GM12873 (cell line): Measurements from ENCODE around the gene STXBP6.

Experiments used
- TF ChIP-seq, protein P1 (sequence below): IDR thresholded peaks from 2 replicates; pipeline ENCODE4 v1.5.1; 2012; ENCODE audit warnings: low read depth, mild to moderate bottlenecking, moderate library complexity, low read length, control low read depth; ENCODE audit not compliant: insufficient read depth; ENCODE audit errors: missing control alignments

The STXBP6 gene

DNA sequence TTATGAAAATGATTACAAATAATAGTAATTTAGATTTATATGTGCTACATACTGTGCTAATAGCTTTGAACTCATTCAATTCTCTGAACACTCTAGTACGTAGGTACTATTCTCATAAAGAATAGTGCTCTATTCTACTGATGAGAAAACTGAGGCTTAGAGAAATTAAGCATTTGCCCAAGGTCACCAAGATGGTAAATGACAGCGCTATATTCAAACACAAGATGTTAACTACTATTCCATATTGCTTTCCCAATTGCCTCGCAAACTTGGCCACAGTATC is 233.1 kb downstream of the STXBP6 start:
- TF ChIP-seq, protein P1, sequence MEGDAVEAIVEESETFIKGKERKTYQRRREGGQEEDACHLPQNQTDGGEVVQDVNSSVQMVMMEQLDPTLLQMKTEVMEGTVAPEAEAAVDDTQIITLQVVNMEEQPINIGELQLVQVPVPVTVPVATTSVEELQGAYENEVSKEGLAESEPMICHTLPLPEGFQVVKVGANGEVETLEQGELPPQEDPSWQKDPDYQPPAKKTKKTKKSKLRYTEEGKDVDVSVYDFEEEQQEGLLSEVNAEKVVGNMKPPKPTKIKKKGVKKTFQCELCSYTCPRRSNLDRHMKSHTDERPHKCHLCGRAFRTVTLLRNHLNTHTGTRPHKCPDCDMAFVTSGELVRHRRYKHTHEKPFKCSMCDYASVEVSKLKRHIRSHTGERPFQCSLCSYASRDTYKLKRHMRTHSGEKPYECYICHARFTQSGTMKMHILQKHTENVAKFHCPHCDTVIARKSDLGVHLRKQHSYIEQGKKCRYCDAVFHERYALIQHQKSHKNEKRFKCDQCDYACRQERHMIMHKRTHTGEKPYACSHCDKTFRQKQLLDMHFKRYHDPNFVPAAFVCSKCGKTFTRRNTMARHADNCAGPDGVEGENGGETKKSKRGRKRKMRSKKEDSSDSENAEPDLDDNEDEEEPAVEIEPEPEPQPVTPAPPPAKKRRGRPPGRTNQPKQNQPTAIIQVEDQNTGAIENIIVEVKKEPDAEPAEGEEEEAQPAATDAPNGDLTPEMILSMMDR, result no peak

GRCh38 chr14:24816011-24816928 is 233.7 kb downstream of the STXBP6 start:
- TF ChIP-seq, protein P1, result no peak

GRCh38 chr14:24815543-24815942 is 234.4 kb downstream of the STXBP6 start:
- TF ChIP-seq, protein P1, result no peak

DNA sequence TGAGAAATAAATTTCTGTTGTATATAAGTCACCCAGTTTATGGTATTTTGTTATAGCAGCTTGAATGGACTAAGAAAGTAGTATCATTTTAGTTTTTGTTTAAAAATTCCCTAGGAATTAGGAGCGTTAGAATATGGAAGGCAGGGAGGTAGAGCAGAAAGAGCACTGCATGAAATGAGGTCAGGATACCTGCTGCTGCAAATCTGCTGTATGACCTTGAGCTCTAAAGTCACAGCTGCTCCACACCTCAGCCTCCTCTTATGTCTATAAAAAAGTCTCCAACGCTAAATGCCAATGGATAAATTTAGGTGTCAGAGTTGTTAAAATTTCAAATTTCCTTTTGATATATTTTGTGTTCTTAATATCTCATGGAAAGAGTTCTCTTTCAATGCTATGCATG is 235.0 kb downstream of the STXBP6 start:
- TF ChIP-seq, protein P1, result no peak

DNA sequence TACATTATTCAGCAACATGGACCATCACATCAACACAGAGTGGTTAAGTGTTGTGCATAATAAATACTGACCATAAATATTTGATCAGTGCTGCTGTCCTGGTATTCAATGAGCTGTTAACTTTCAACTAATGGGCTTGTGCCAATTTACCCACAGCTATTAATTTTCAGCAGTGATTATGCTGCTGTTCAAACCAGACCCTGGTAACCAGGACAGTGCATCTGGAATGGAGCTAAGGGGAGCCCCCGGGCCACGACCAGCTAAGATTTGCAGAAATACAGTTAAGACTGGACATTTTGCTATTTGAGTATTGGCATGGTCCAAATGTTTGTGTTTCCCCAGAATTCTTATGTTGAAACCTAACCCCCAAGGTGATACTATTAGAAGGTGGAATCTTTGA is 235.6 kb downstream of the STXBP6 start:
- TF ChIP-seq, protein P1, result no peak

GRCh38 chr14:24813819-24814259 is 236.1 kb downstream of the STXBP6 start:
- TF ChIP-seq, protein P1, result no peak

DNA sequence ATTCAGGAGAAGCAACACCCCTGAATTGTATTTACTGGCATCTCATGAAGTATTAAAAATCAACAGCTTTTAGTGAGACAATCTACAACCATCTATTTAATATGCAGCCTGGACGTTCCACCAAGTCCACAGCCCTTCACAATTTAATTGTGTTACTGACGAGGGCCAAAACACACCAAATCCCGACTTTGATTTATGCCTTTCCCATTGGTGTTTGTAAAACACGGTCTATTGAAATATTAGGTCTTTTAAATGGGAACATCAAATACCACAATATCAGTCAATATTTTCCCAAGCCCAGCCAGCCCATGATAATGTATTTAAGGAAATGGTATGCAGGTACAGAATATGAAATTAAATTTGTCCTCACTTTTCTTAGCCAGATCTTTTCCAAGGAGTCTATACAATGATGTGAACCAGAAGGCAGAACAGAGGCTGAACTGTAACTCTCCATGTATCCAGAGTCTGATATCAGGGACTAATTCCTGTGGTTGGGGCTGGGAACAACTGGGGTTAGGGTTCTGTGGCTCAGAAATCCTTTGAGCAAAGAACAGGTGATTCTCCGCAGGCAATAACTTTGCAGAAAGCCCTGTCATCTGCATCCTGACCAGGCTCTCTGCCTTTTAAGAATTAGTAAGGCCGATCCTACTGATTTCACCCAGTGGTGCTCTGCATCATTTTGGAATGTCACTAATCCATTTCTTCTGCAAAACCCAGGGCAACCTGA is 236.7 kb downstream of the STXBP6 start:
- TF ChIP-seq, protein P1, result no peak
